ENCODE measurements around the gene ATXN1L. TPM values are rescaled to one million over a fixed set of nuclear protein-coding genes. Genes with fewer than 3 reads are reported as not detected.

Gene ATXN1L
- total RNA-seq, 1 donor from 2014 or later: 28.3 TPM

- no peaks in the 10 kb centered on the region for H3K9me3 Mint-ChIP-seq
- no peaks in the 10 kb centered on the region for H3K27me3 Mint-ChIP-seq
- intact Hi-C loops (cut with micrococcal nuclease): loop anchor here (1.0 to 5.0 kb wide), 12 partner anchors 12 to 434 kb away; partner anchors contain the start of genes ATXN1L, DHODH, DHX38 and TXNL4B
- POLR2A ChIA-PET: interaction anchor here (0.6 to 7.8 kb wide), 12 partner anchors 11 to 998 kb away, joined by 3 to 144 read pairs (median 4); partner anchors contain the start of genes AP1G1, ZNF23 and ZNF821
- peaks cover 35% of the 10 kb centered on the region for H3K4me1 Mint-ChIP-seq
- H3K27ac Mint-ChIP-seq: peak overlapping the region; percentile 94
- TF ChIP-seq, protein P1, sequence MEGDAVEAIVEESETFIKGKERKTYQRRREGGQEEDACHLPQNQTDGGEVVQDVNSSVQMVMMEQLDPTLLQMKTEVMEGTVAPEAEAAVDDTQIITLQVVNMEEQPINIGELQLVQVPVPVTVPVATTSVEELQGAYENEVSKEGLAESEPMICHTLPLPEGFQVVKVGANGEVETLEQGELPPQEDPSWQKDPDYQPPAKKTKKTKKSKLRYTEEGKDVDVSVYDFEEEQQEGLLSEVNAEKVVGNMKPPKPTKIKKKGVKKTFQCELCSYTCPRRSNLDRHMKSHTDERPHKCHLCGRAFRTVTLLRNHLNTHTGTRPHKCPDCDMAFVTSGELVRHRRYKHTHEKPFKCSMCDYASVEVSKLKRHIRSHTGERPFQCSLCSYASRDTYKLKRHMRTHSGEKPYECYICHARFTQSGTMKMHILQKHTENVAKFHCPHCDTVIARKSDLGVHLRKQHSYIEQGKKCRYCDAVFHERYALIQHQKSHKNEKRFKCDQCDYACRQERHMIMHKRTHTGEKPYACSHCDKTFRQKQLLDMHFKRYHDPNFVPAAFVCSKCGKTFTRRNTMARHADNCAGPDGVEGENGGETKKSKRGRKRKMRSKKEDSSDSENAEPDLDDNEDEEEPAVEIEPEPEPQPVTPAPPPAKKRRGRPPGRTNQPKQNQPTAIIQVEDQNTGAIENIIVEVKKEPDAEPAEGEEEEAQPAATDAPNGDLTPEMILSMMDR (IDR thresholded peaks at IDR 0.05): no peak
- no peak for DNase-seq
- CTCF ChIA-PET: interaction anchor here (0.6 to 0.9 kb wide), 2 partner anchors 12 to 13 kb away, joined by 3 to 4 read pairs; partner anchors contain the start of gene ZNF821
- H3K36me3 Mint-ChIP-seq (ENCODE audit: low read depth): peaks cover 14% of the 10 kb centered on the region
- peak; percentile 22 for ATAC-seq (ENCODE audit: low read depth)
- H3K4me3 Mint-ChIP-seq: peak overlapping the region; percentile 96
Measured at GRCh38 chr16:71895679-71896365, 50.0 kb downstream of the ATXN1L start.

GRCh38 chr16:71896764-71897368 is 51.1 kb downstream of the ATXN1L start:
- CTCF ChIA-PET: no interaction called here
- DNase-seq (no peak), ATAC-seq (ENCODE audit: low read depth) (no peak)
- Mint-ChIP-seq H3K9me3 (no peaks in the 10 kb centered on the region), H3K4me1 (peaks cover 43% of the 10 kb centered on the region), H3K27me3 (no peaks in the 10 kb centered on the region), H3K36me3 (ENCODE audit: low read depth) (peaks cover 15% of the 10 kb centered on the region), H3K4me3 (peak overlapping the region; percentile 73), H3K27ac (peak overlapping the region; percentile 78)
- intact Hi-C loops (cut with micrococcal nuclease): loop anchor here (5.0 kb wide), 2 partner anchors 195 to 435 kb away; partner anchors contain the start of genes DHX38, TXNL4B and ZNF23
- POLR2A ChIA-PET: interaction anchor here (0.6 to 7.8 kb wide), 8 partner anchors 10 to 997 kb away, joined by 3 to 144 read pairs (median 4); partner anchors contain the start of genes AP1G1 and ZNF821
- TF ChIP-seq, protein P1 (IDR thresholded peaks at IDR 0.05): no peak

DNA sequence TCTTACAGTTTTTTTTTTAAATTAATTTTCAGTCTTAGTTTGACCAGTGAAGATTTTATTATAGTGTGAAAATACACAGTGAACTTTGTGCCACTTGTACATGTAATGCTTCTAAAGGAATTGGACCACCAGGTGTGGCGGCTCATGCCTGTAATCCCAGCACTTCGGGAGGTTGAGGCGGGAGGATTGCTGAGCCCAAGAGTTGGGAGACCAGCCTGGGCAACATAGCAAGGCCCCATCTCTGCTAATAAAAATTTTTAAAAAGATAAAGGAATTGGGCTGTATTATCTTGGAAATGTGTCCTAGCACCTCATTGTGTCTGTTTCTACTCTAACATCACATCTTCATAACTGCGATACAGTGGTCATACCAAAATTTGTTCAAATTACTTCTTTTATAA is 53.4 kb downstream of the ATXN1L start:
- Mint-ChIP-seq H3K36me3 (ENCODE audit: low read depth) (peaks cover 25% of the 10 kb centered on the region), H3K4me1 (peaks cover 60% of the 10 kb centered on the region), H3K27ac (no peak overlapping the region), H3K9me3 (no peaks in the 10 kb centered on the region), H3K27me3 (no peaks in the 10 kb centered on the region), H3K4me3 (peak overlapping the region; percentile 19)
- DNase-seq (no peak), ATAC-seq (ENCODE audit: low read depth) (no peak)
- intact Hi-C loops (cut with micrococcal nuclease): loop anchor here (5.0 kb wide), 2 partner anchors 193 to 437 kb away; partner anchors contain the start of genes DHX38, TXNL4B and ZNF23
- TF ChIP-seq, protein P1 (IDR thresholded peaks at IDR 0.05): no peak
- POLR2A ChIA-PET: interaction anchor here (0.6 to 2.7 kb wide), 3 partner anchors 12 to 57 kb away, joined by 3 to 24 read pairs (median 6); partner anchors contain the start of gene ZNF821
- CTCF ChIA-PET: no interaction called here

- CTCF ChIA-PET: interaction anchor here (1.6 kb wide), 1 partner anchor 59 kb away, joined by 3 read pairs; no protein-coding TSS in a partner anchor
- Mint-ChIP-seq H3K36me3 (ENCODE audit: low read depth) (peaks cover 27% of the 10 kb centered on the region), H3K9me3 (no peaks in the 10 kb centered on the region), H3K27ac (peak overlapping the region; percentile 12), H3K4me1 (peaks cover 72% of the 10 kb centered on the region), H3K27me3 (no peaks in the 10 kb centered on the region), H3K4me3 (no peak overlapping the region)
- TF ChIP-seq, protein P1 (IDR thresholded peaks at IDR 0.05): no peak
- DNase-seq (no peak), ATAC-seq (ENCODE audit: low read depth) (no peak)
- intact Hi-C loops (cut with micrococcal nuclease): no loop called here
- POLR2A ChIA-PET: interaction anchor here (1.4 to 1.9 kb wide), 2 partner anchors 9 to 20 kb away, joined by 7 to 13 read pairs; partner anchors contain the start of gene ZNF821
Measured at GRCh38 chr16:71902656-71903365, 57.0 kb downstream of the ATXN1L start.

Data from activated B cell treated with CpG ODN at 0.5 μM for 24 hours (primary cell).